Measurements from ENCODE around the gene HPSE2. TPM values are rescaled to one million over a fixed set of nuclear protein-coding genes. Genes with fewer than 3 reads are reported as not detected.

Gene HPSE2
- total RNA-seq, 1 donor from 2014 or later, result not detected

DNA sequence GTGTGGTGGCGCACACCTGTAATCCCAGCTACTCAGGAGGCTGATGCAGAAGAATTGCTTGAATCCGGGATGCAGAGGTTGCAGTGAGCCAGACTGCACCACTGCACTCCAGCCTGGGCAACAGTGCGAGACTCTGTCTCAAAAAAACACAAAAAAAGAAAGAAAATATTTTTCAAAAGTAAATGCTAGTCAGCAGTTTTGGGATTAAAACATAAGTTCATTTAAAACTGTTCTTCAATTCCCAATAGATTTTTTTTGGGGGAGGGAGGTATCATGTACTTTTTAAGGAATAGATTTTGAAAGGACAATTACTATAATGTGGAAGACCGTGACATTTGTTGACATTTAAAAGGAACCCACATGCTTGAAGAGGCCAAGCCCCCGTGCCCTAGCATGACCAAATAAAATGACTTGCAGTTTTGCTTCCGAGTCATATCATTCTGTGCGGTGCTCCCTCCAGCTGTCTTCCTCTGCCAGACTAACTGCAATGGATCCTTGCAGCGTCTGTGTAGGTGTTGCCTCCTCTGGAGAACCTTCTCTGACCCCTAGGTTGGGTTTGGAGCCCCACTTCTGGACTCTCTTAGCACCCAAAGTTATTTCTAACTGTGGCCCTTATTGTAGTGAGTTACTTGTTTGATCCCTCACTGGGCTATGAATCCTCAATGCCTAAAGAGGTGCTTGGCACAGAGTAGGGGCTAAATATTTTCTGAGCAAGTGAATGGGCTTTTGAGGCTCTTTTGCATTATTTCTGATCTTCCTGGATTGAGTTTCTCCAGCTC is 771.5 kb downstream of the HPSE2 start:
- peaks cover 10% of the 10 kb centered on the region for H3K4me1 Mint-ChIP-seq
- H3K27me3 Mint-ChIP-seq, result peaks cover 21% of the 10 kb centered on the region
- no peak for DNase-seq
- no peak overlapping the region for H3K4me3 Mint-ChIP-seq
- no peaks in the 10 kb centered on the region for H3K36me3 Mint-ChIP-seq (ENCODE audit: low read depth)
- no peak overlapping the region for H3K27ac Mint-ChIP-seq
- H3K9me3 Mint-ChIP-seq, result no peaks in the 10 kb centered on the region
- intact Hi-C loops (cut with micrococcal nuclease), result no loop called here

DNA sequence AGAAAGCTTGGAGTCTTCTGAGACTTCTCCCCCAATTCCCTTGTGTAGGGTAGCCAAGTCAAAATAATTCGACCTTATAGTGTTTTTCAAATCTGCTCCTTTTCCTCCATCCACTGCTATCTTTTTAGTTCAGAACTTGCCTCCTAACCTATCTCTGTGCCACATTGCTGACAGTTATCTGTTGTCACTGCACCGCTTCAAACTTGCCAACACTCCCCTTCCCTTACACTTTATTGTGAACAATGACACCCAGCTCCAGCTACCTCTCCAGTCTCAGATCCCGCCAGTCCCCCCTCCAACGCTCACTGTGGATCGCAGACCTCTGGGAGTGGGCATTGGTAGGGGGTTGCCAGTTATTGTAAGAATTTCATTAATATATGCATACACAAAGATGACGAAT is 772.6 kb downstream of the HPSE2 start:
- DNase-seq, result no peak
- intact Hi-C loops (cut with micrococcal nuclease), result no loop called here
- H3K27ac Mint-ChIP-seq, result no peak overlapping the region
- no peak overlapping the region for H3K4me3 Mint-ChIP-seq
- H3K4me1 Mint-ChIP-seq, result peaks cover 8% of the 10 kb centered on the region
- no peaks in the 10 kb centered on the region for H3K36me3 Mint-ChIP-seq (ENCODE audit: low read depth)
- H3K9me3 Mint-ChIP-seq, result no peaks in the 10 kb centered on the region
- peaks cover 15% of the 10 kb centered on the region for H3K27me3 Mint-ChIP-seq

DNA sequence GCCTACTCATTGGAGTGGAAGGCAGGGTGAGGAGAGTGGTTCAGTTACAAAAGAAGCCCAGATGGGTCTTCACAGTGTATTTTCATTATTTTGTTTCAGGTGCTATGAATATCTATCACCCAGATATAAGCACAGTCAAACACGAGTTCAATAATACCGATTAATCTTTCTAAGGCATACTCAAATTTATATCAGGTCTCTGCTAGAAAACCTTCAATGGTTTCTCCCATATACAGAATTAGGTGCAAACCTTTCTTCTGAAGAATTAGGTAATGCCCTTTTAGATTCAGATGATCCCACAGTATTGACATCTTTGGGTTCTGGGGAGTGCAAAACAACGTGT is 774.2 kb downstream of the HPSE2 start:
- no peaks in the 10 kb centered on the region for H3K9me3 Mint-ChIP-seq
- no peak overlapping the region for H3K4me3 Mint-ChIP-seq
- peaks cover 2% of the 10 kb centered on the region for H3K4me1 Mint-ChIP-seq
- H3K27me3 Mint-ChIP-seq, result peaks cover 22% of the 10 kb centered on the region
- intact Hi-C loops (cut with micrococcal nuclease), result no loop called here
- no peak overlapping the region for H3K27ac Mint-ChIP-seq
- H3K36me3 Mint-ChIP-seq (ENCODE audit: low read depth), result no peaks in the 10 kb centered on the region
- DNase-seq, result no peak

DNA sequence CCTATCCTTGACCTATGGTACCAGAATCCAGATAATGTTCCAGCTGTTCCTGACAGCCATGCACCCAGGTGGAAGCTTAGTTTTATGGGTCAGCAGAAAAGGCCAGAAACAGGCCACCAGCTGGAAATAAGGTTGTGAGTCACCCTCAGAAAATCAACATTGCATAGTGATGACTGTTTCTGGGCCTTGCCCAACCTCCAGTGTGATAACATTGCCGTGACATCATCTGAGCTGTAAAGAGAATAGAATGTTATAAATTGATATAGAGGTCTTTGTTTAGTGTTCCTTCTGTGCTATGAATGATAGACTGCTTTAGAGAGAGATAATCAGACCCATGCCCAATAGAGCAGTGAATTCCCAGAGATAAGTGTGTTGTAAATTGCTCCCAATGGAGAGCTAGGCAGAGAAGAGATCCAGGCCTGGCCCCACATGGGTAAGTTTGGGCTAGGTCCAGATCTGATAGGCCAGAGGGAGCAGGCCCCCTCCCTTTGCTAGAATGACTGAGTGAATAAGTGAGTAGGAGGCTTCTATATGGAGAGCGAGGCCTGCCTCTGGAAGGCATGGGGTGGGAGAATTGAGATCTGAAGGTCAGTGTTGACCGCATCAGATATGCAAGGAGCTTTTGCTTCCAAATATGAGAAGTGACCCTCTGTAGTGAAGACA is 774.7 kb downstream of the HPSE2 start:
- no peak for DNase-seq
- H3K27me3 Mint-ChIP-seq, result peaks cover 19% of the 10 kb centered on the region
- peaks cover 2% of the 10 kb centered on the region for H3K4me1 Mint-ChIP-seq
- intact Hi-C loops (cut with micrococcal nuclease), result no loop called here
- no peaks in the 10 kb centered on the region for H3K9me3 Mint-ChIP-seq
- H3K4me3 Mint-ChIP-seq, result no peak overlapping the region
- H3K36me3 Mint-ChIP-seq (ENCODE audit: low read depth), result no peaks in the 10 kb centered on the region
- H3K27ac Mint-ChIP-seq, result no peak overlapping the region

DNA sequence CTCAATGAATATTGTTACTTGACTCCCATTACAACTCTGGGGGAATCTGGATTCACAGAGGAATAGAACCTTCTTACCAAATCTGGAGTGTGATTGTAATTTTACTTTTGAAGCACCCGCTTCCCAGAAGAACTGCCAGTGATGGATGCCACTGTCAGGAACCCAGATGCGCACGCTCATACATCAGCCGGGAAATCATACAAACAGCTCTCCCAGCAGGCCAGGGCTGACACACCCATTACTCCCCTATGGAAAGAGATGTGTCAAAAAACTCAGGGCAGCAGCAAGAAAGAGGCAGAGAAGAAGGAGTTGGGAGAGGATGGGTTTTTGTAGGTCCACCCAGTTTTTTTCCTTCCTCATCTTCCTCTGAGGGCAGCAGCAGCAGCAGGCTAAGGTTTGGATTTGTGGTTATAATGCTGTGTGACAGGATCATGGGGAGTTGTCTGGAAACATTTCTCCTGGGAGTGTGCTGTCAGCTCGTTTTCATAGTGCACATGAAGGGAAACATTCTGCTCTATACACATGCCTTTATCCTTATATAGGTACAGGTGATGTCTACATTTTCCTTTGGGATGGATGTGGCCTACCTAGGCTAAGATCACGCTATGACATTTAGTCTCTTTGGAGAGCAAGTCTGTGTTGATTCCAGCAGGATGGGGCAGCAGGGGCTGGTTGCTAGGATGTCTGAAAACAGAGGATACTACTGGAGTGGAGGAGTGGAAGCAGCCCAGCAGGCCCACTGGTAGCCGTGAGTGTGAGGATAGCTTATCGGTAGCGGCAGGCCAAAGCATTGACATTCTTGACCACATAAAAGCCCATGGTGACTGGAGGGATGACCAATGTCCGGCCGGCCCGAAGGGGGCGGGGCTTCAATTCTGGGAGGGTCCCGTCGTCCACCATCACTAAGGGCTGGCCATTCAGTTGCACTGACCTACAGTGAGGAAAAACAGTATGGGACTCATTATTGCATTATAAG is 776.6 kb downstream of the HPSE2 start:
- H3K4me1 Mint-ChIP-seq, result no peaks in the 10 kb centered on the region
- H3K36me3 Mint-ChIP-seq (ENCODE audit: low read depth), result no peaks in the 10 kb centered on the region
- no peak overlapping the region for H3K4me3 Mint-ChIP-seq
- peaks cover 14% of the 10 kb centered on the region for H3K27me3 Mint-ChIP-seq
- H3K27ac Mint-ChIP-seq, result no peak overlapping the region
- intact Hi-C loops (cut with micrococcal nuclease), result no loop called here
- DNase-seq, result no peak
- H3K9me3 Mint-ChIP-seq, result no peaks in the 10 kb centered on the region

DNA sequence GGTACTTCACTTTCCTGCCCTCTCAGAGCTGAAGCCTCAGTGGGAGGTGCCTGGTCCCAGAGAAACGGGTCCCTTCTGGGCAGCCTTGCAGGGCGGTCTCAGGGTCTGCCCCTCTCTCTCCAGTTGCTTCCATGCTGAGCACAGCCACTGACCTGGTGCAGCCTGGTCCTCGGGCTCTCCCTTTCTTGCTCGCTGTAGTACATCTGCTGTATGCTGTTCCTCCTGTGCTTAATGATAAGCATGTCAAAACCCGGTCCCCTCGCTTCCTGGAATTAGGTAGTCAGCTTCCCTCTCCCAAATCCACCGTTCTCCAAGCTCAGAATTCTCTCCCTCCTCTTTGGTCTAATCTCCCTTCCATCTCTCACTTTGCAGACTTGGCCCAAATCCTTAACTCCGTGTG is 777.9 kb downstream of the HPSE2 start:
- H3K4me3 Mint-ChIP-seq, result no peak overlapping the region
- no peak for DNase-seq
- no peaks in the 10 kb centered on the region for H3K36me3 Mint-ChIP-seq (ENCODE audit: low read depth)
- intact Hi-C loops (cut with micrococcal nuclease), result no loop called here
- H3K27me3 Mint-ChIP-seq, result peaks cover 18% of the 10 kb centered on the region
- H3K9me3 Mint-ChIP-seq, result no peaks in the 10 kb centered on the region
- no peaks in the 10 kb centered on the region for H3K4me1 Mint-ChIP-seq
- H3K27ac Mint-ChIP-seq, result no peak overlapping the region

DNA sequence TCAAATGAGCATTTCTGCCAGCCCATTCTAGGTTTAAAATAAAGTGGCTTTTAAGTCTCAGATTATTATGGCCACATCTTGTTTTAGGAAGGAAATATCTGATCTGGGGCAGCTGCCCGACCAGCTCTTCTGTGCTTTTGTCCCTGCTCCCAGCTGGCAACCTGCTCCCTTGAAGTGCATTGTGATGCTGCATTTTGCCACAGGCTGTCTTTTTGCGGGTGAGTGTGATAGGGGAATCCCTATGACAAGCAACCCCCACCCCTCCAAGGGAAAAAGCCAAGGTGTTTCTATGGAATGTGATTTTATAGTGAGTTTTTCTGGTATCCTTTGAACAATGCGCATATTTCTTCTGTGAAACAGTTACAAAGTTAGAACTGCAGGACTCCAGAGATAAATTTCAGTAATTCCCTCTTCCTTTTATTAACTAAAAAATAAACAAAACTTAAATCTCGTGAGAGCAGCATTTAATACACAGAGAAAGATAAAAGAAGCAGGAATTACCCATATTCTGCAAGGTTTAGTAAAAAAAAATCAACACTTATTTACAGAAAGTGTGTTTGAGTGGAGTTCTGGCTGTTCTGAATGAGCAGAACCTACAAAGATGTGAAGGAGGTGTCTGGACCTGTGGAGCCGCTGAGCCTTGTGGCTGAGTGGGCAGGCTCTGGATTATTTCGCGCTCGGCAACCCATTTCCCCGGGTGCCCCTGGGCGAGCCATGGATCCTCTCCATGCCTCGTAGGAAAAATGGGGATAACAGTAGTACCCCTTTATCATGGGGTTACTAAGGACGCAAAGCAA is 778.8 kb downstream of the HPSE2 start:
- DNase-seq, result no peak
- H3K27ac Mint-ChIP-seq, result no peak overlapping the region
- H3K4me3 Mint-ChIP-seq, result no peak overlapping the region
- H3K36me3 Mint-ChIP-seq (ENCODE audit: low read depth), result no peaks in the 10 kb centered on the region
- H3K9me3 Mint-ChIP-seq, result no peaks in the 10 kb centered on the region
- intact Hi-C loops (cut with micrococcal nuclease), result no loop called here
- H3K4me1 Mint-ChIP-seq, result no peaks in the 10 kb centered on the region
- H3K27me3 Mint-ChIP-seq, result peaks cover 24% of the 10 kb centered on the region

DNA sequence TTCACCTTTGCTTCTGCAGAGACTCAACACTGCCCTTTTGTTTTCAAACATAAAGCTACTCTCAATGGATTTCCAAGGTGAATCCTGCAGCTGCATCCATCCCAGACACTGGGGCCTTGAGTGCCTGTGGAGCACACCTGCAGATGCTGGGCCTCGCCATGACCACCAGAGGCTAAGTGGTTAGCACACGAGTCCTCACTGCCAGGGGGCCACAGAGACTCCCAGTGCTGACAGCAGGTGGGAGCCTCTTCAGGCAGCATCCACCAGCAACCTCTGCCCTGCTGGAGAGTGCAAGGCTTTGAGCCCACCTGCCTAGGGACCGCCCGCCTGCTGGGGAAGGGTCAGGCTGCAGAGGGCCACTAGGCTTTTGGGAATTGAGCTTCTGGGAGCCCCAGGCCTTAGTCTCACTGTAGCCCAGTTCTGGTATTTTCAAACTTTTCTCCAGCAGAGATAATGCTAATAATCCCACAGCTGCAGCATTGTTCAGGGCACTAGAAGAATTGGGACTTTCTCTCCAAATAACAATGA is 779.5 kb downstream of the HPSE2 start:
- DNase-seq, result no peak
- H3K4me1 Mint-ChIP-seq, result no peaks in the 10 kb centered on the region
- no peak overlapping the region for H3K27ac Mint-ChIP-seq
- no peak overlapping the region for H3K4me3 Mint-ChIP-seq
- intact Hi-C loops (cut with micrococcal nuclease), result no loop called here
- no peaks in the 10 kb centered on the region for H3K36me3 Mint-ChIP-seq (ENCODE audit: low read depth)
- peaks cover 27% of the 10 kb centered on the region for H3K27me3 Mint-ChIP-seq
- H3K9me3 Mint-ChIP-seq, result no peaks in the 10 kb centered on the region

DNA sequence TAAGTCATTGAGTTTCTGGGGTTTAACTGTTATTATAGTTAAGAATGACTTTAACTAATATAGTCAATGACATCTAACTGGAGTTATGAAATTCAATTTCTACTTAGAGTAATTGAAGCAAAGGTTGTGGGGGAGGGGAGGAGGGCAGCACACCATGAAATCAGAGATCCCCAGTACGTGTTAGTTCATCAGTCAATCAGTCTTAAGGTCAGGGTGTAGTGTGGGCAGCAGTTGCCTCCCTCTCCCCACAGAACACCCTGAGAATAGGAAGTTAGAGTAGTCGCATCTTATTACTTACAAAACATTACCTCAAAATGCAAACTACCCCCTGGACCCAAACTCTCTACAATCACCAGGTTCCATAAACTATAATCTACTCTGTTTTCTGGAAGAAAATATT is 781.9 kb downstream of the HPSE2 start:
- H3K4me3 Mint-ChIP-seq, result no peak overlapping the region
- no peak for DNase-seq
- H3K27ac Mint-ChIP-seq, result no peak overlapping the region
- H3K36me3 Mint-ChIP-seq (ENCODE audit: low read depth), result no peaks in the 10 kb centered on the region
- H3K27me3 Mint-ChIP-seq, result peaks cover 38% of the 10 kb centered on the region
- no peaks in the 10 kb centered on the region for H3K9me3 Mint-ChIP-seq
- no peaks in the 10 kb centered on the region for H3K4me1 Mint-ChIP-seq
- intact Hi-C loops (cut with micrococcal nuclease), result no loop called here

DNA sequence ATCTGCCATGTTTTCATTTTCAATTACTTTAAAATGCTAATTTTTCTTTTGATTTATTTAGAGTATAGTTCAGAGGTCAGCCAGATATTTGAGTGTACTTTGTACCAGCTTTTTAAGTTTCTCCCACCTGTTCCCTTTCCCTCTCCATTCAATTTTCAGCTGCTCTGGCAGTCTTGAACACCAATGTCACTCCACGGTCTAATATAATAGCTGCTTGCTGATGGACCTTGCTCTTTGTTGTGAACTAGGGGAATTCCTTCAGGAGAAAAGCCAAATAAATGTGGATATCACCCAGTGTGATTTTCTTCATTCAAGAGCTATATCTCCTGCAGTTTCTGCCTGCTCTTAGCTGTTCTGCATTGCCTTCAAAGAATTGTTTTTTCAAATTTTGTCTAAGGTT is 785.0 kb downstream of the HPSE2 start:
- Mint-ChIP-seq H3K4me3 (no peak overlapping the region), H3K27me3 (peaks cover 30% of the 10 kb centered on the region), H3K4me1 (peaks cover 1% of the 10 kb centered on the region), H3K36me3 (ENCODE audit: low read depth) (peaks cover 2% of the 10 kb centered on the region), H3K9me3 (no peaks in the 10 kb centered on the region), H3K27ac (no peak overlapping the region)
- intact Hi-C loops (cut with micrococcal nuclease), result no loop called here
- DNase-seq, result no peak

DNA sequence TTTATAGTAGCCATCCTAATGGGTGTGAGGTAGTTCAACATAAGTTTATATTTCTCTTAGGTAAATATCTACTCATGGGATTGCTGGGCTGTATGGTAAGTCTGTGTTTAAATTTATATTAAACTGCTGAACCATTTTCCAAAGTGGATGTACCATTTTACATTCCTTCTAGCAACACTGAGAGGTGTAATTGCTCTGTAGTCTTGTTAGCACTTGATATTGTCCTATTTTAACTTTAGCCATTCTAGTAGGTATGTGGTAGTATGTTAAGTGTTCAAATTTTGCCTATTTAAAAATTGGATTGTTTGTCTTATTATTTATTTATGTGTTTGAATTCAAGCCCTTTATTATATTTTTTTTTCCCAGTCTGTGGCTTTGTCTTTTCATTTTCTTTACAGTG is 786.4 kb downstream of the HPSE2 start:
- H3K36me3 Mint-ChIP-seq (ENCODE audit: low read depth), result peaks cover 11% of the 10 kb centered on the region
- DNase-seq, result no peak
- H3K27me3 Mint-ChIP-seq, result peaks cover 30% of the 10 kb centered on the region
- H3K4me1 Mint-ChIP-seq, result peaks cover 13% of the 10 kb centered on the region
- intact Hi-C loops (cut with micrococcal nuclease), result no loop called here
- H3K4me3 Mint-ChIP-seq, result no peak overlapping the region
- H3K9me3 Mint-ChIP-seq, result no peaks in the 10 kb centered on the region
- H3K27ac Mint-ChIP-seq, result no peak overlapping the region

DNA sequence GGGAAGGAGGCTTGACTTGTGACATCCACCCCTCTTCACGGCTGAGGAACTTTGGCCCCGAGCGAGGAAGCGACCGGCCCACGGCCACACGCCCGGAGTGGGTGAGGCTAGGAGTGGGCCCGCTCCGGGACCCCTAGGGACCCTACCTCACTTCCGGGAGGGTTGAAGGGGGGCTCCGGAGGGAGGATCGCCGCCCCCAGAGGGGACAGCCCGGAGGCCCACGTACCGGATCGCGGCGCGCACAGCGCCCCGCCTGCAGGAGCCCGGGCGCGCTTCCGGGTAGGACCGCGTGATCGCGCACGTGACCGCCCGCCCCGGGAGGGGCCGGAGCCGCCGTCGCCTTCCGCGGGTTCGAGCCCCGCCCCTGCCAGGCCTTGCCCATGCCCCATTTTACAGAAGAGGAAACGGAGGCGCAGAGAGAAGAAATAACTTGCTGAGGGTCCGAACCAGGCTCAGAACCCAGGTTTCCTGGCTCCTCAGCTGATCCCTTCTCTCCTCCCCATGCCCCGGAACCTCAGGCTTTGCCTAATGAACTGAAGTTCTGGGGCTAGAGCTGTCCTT is 788.9 kb downstream of the HPSE2 start, which contains the start of gene HPS1:
HPS1 (minus strand) TSS at position 275 of the 561 bp plus-strand sequence. CDS start 3,695 bp downstream, outside the sequence.
- Mint-ChIP-seq H3K4me3 (peak within 1 kb of the TSS; percentile 95), H3K4me1 (peaks cover 21% of the 10 kb centered on the region), H3K9me3 (no peaks in the 10 kb centered on the region), H3K27me3 (peaks cover 18% of the 10 kb centered on the region), H3K36me3 (ENCODE audit: low read depth) (peaks cover 32% of the 10 kb centered on the region), H3K27ac (peak within 1 kb of the TSS; percentile 90)
- intact Hi-C loops (cut with micrococcal nuclease), result loop anchor here (2.0 kb wide), 1 partner anchor 306 kb away; no protein-coding TSS in a partner anchor
- DNase-seq, result peak; percentile 95

Measured in activated CD4-positive, alpha-beta T cell treated with anti-CD3 and anti-CD28 coated beads, Interleukin-2, amount 10 ng/mL, durations not matched to agents 24 days and 14 days (primary cell).